Naive thymus-derived CD4-positive, alpha-beta T cell (primary cell): ENCODE measurements around the gene PTPRF. TPM values are rescaled to one million over a fixed set of nuclear protein-coding genes. Genes with fewer than 3 reads are reported as not detected.
"Not testable (repeated sequence)": the region's sequence is repeated elsewhere in the genome, so short reads cannot be mapped to it uniquely, and the experiment has no call there.

Experiments used
- ATAC-seq: fragments of 150-1000 bp; cut with Tn5 transposase; 2 replicates; pipeline ENCODE4 v1.10.0; 2021; ENCODE audit warnings: mild to moderate bottlenecking, moderate library complexity
- CTCF ChIA-PET: fragments of 350-600 bp; sonication (Branson Sonifier 250); formaldehyde crosslinking; loops from one replicate; lab custom pipeline; 2021; ENCODE audit warnings: antibody characterized with exemption; lab: Charles Lee
- POLR2A ChIA-PET: fragments of 350-600 bp; sonication (Branson Sonifier 250); formaldehyde crosslinking; loops from one replicate; lab custom pipeline; 2021; ENCODE audit warnings: antibody characterized with exemption, inconsistent platforms; lab: Charles Lee
- DNase-seq, 9 donors: peaks; one replicate each; pipeline versions ENCODE4 v3.0.0 to v3.0.0-alpha.2; 2020 to 2022; ENCODE audit warnings: mixed read lengths in 1 of 9
- H3K27ac ChIP-seq: one replicate; pipeline ENCODE4 v1.7.0; 2013; ENCODE audit warnings: mild to moderate bottlenecking, low read depth, low read length, moderate library complexity
- H3K27me3 ChIP-seq, 2 donors: one replicate each; pipeline ENCODE4 v1.7.0; 2013; ENCODE audit warnings: low read length in 2 of 2, mild to moderate bottlenecking in 2 of 2, moderate library complexity in 2 of 2; ENCODE audit not compliant: control insufficient read depth in 2 of 2, insufficient read depth in 2 of 2
- H3K36me3 ChIP-seq, 3 experiments: 1 replicate in 2 of 3; 2 replicates in 1 of 3; pipeline ENCODE4 v1.7.0; 2013; ENCODE audit warnings: low read length in 3 of 3, mild to moderate bottlenecking in 3 of 3, moderate library complexity in 1 of 3; ENCODE audit not compliant: insufficient read depth in 3 of 3, control insufficient read depth in 2 of 3
- H3K4me1 ChIP-seq, 2 donors: one replicate each; pipeline ENCODE4 v1.7.0; 2013; ENCODE audit warnings: low read length in 2 of 2, mild to moderate bottlenecking in 2 of 2, moderate library complexity in 1 of 2; ENCODE audit not compliant: control insufficient read depth in 2 of 2, insufficient read depth in 2 of 2
- H3K4me3 ChIP-seq: 2 replicates; pipeline ENCODE4 v1.7.0; 2013; ENCODE audit warnings: mild to moderate bottlenecking, low read length
- H3K9me3 ChIP-seq, 3 experiments: 1 replicate in 2 of 3; 2 replicates in 1 of 3; pipeline ENCODE4 v1.7.0; 2013; ENCODE audit warnings: low read length in 3 of 3; ENCODE audit not compliant: control insufficient read depth in 2 of 3
- H3K27ac Mint-ChIP-seq, 9 donors: one replicate each; pipeline ENCODE4 v1.8.0; 2020 to 2022; ENCODE audit warnings: mixed read lengths in 9 of 9, mild to moderate bottlenecking in 8 of 9, moderate library complexity in 5 of 9, inconsistent platforms in 2 of 9
- H3K27me3 Mint-ChIP-seq, 5 donors: one replicate each; pipeline ENCODE4 v1.8.0; 2021 to 2022; ENCODE audit warnings: mixed read lengths in 5 of 5, mild to moderate bottlenecking in 1 of 5
- H3K36me3 Mint-ChIP-seq, 5 donors: one replicate each; pipeline ENCODE4 v1.8.0; 2020 to 2022; ENCODE audit warnings: mixed read lengths in 5 of 5, mild to moderate bottlenecking in 3 of 5, inconsistent platforms in 1 of 5
- H3K4me1 Mint-ChIP-seq, 7 donors: one replicate each; pipeline ENCODE4 v1.8.0; 2020 to 2022; ENCODE audit warnings: mixed read lengths in 7 of 7, mild to moderate bottlenecking in 3 of 7, inconsistent platforms in 1 of 7
- H3K4me3 Mint-ChIP-seq, 10 donors: one replicate each; pipeline ENCODE4 v1.8.0; 2020 to 2022; ENCODE audit warnings: mild to moderate bottlenecking in 10 of 10, mixed read lengths in 10 of 10, moderate library complexity in 6 of 10, inconsistent platforms in 2 of 10
- H3K9me3 Mint-ChIP-seq, 11 donors: one replicate each; pipeline ENCODE4 v1.8.0; 2020 to 2022; ENCODE audit warnings: mixed read lengths in 11 of 11, mild to moderate bottlenecking in 4 of 11, inconsistent platforms in 1 of 11, moderate library complexity in 1 of 11
- intact Hi-C, 2 donors: fragments of 100-400 bp; cut with micrococcal nuclease; formaldehyde crosslinking; loops; one replicate each; pipeline ENCODE4 v1.15.1; 2023
- polyA plus RNA-seq, 2 donors: library from polyadenylated mRNA; unstranded; fragments of 300-500 nt; fragmentation: Illumina TruSeq; gene quantifications; one replicate each; pipeline ENCODE4 v1.2.3, GENCODE V29; 2021
- total RNA-seq, 6 experiments: library from RNA in 5 of 6; stranded (reverse) in 5 of 6; gene quantifications; 1 replicate in 5 of 6; 2 replicates in 1 of 6; pipeline ENCODE4 v1.2.3 and lab custom pipeline; 2021 to 2026

PTPRF gene
- total and polyA plus RNA-seq, 7 experiments from 2014 or later: 0.49 to 2.3 (median 1.8) TPM; not detected in 4

GRCh38 chr1:43639976-43640794 lies 109.5 kb downstream of the PTPRF start:
- Mint-ChIP-seq H3K36me3 (no peaks in the 10 kb centered on the region), H3K4me3 (no peak overlapping the region), H3K27ac (no peak overlapping the region), H3K9me3 (no peaks in the 10 kb centered on the region), H3K27me3 (peaks cover 0 to 19% (median 2%) of the 10 kb centered on the region in 5 donors), H3K4me1 (no peaks in the 10 kb centered on the region)
- intact Hi-C loops: no loop called here
- Histone ChIP-seq H3K27ac (no peak overlapping the region), H3K9me3 (no peaks in the 10 kb centered on the region), H3K4me1 (no peaks in the 10 kb centered on the region), H3K36me3 (no peaks in the 10 kb centered on the region), H3K27me3 (no peaks in the 10 kb centered on the region), H3K4me3 (no peak overlapping the region)
- POLR2A ChIA-PET: no interaction called here
- ATAC-seq (no peak), DNase-seq (no peak)
- CTCF ChIA-PET: no interaction called here

- Mint-ChIP-seq H3K27me3 (peaks cover 0 to 28% (median 5%) of the 10 kb centered on the region in 5 donors), H3K9me3 (peaks cover 0 to 1% (median 0%) of the 10 kb centered on the region in 11 donors), H3K36me3 (no peaks in the 10 kb centered on the region), H3K4me1 (peaks cover 0 to 7% (median 1%) of the 10 kb centered on the region in 7 donors), H3K27ac (no peak overlapping the region), H3K4me3 (no peak overlapping the region)
- Histone ChIP-seq H3K36me3 (no peaks in the 10 kb centered on the region), H3K9me3 (no peaks in the 10 kb centered on the region), H3K4me1 (peaks cover 0 to 3% of the 10 kb centered on the region in 2 donors), H3K27ac (no peak overlapping the region), H3K4me3 (no peak overlapping the region), H3K27me3 (no peaks in the 10 kb centered on the region)
- intact Hi-C loops: no loop called here
- POLR2A ChIA-PET: no interaction called here
- DNase-seq: no peak
- CTCF ChIA-PET: no interaction called here
- no peak for ATAC-seq
Observed at GRCh38 chr1:43644558-43644957, 113.9 kb downstream of the PTPRF start.

DNA sequence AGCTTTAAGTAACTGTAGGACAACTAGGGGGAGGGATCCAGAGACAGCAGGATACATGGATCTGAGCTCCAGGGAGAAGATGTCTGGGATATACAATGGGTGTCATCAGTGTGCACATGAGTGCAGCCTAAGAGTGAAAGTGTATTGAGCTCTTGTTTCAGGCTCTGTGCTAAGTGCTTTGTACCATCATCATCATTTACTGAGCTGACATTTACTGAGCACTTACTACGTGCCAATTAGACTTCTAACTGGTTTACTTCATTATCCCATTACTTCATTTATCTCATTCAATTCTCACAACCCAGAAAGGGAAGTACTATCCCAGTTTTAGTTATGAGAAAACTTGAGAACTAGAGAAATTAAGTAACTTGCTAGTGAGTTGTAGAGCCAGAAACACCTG lies 114.8 kb downstream of the PTPRF start:
- peaks cover 0 to 27% (median 5%) of the 10 kb centered on the region in 5 donors for H3K27me3 Mint-ChIP-seq
- CTCF ChIA-PET: interaction anchor here (0.6 kb wide), 1 partner anchor 278 kb away, joined by 3 read pairs; no protein-coding TSS in a partner anchor
- H3K9me3 Mint-ChIP-seq: peaks cover 0 to 1% (median 0%) of the 10 kb centered on the region in 11 donors
- intact Hi-C loops: no loop called here
- no peak overlapping the region for H3K4me3 Mint-ChIP-seq
- Histone ChIP-seq H3K27me3 (no peaks in the 10 kb centered on the region), H3K27ac (no peak overlapping the region), H3K9me3 (no peaks in the 10 kb centered on the region), H3K4me3 (no peak overlapping the region), H3K4me1 (peaks cover 0 to 3% of the 10 kb centered on the region in 2 donors), H3K36me3 (peaks cover 0 to 6% (median 0%) of the 10 kb centered on the region in 3 experiments)
- peaks cover 0 to 2% (median 0%) of the 10 kb centered on the region in 5 donors for H3K36me3 Mint-ChIP-seq
- no peak overlapping the region for H3K27ac Mint-ChIP-seq
- POLR2A ChIA-PET: no interaction called here
- H3K4me1 Mint-ChIP-seq: peaks cover under 1 to 11% (median 8%) of the 10 kb centered on the region in 7 donors
- DNase-seq (no peak), ATAC-seq (no peak)

- peaks cover 10 to 16% of the 10 kb centered on the region in 2 donors for H3K4me1 ChIP-seq
- Mint-ChIP-seq H3K27me3 (peaks cover 0 to 24% (median 4%) of the 10 kb centered on the region in 5 donors), H3K4me1 (peaks cover 17 to 28% (median 23%) of the 10 kb centered on the region in 7 donors)
- H3K27ac ChIP-seq, ATAC-seq, CTCF ChIA-PET, H3K4me3 Mint-ChIP-seq, POLR2A ChIA-PET, DNase-seq, H3K27ac Mint-ChIP-seq, H3K27me3 ChIP-seq, H3K9me3 ChIP-seq, intact Hi-C loops, H3K9me3 Mint-ChIP-seq, H3K36me3 Mint-ChIP-seq, H3K36me3 ChIP-seq, H3K4me3 ChIP-seq: not testable (repeated sequence)
Observed at GRCh38 chr1:43647331-43647730, 116.6 kb downstream of the PTPRF start.

GRCh38 chr1:43648221-43648847 lies 117.7 kb downstream of the PTPRF start:
- H3K36me3 Mint-ChIP-seq: peaks cover 0 to 9% (median 4%) of the 10 kb centered on the region in 5 donors
- no peaks in the 10 kb centered on the region for H3K27me3 ChIP-seq

GRCh38 chr1:43648876-43649477 lies 118.3 kb downstream of the PTPRF start:
- CTCF ChIA-PET: interaction anchor here (0.6 to 0.9 kb wide), 2 partner anchors 18 to 387 kb away, joined by 3 to 4 read pairs; no protein-coding TSS in a partner anchor
- peaks cover 0 to 14% (median 4%) of the 10 kb centered on the region in 5 donors for H3K27me3 Mint-ChIP-seq
- peaks cover 0 to 3% (median 0%) of the 10 kb centered on the region in 11 donors for H3K9me3 Mint-ChIP-seq
- H3K27ac ChIP-seq: peak overlapping the region; percentile 86
- peaks cover 27 to 37% (median 33%) of the 10 kb centered on the region in 7 donors for H3K4me1 Mint-ChIP-seq
- H3K27me3 ChIP-seq: no peaks in the 10 kb centered on the region
- intact Hi-C loops: loop anchor here (1.0 to 2.0 kb wide), 2 partner anchors 120 to 194 kb away; no protein-coding TSS in a partner anchor
- H3K36me3 ChIP-seq: peaks cover 0 to 17% (median 0%) of the 10 kb centered on the region in 3 experiments
- peak overlapping the region in 8 of 9 donors; percentile 40 to 98 (median 96) for H3K27ac Mint-ChIP-seq
- peaks cover 3 to 13% (median 7%) of the 10 kb centered on the region in 5 donors for H3K36me3 Mint-ChIP-seq
- ATAC-seq: no peak
- H3K4me3 ChIP-seq: peak overlapping the region; percentile 96
- peak overlapping the region; percentile 93 to 99 (median 96) for H3K4me3 Mint-ChIP-seq
- peaks cover 10 to 16% of the 10 kb centered on the region in 2 donors for H3K4me1 ChIP-seq
- POLR2A ChIA-PET: interaction anchor here (0.6 to 3.0 kb wide), 6 partner anchors 11 to 983 kb away, joined by 3 to 15 read pairs (median 6); partner anchors contain the start of gene ST3GAL3
- peak in 1 of 9 donors; percentile 1 for DNase-seq
- no peaks in the 10 kb centered on the region for H3K9me3 ChIP-seq

More at GRCh38 chr1:43648221-43648847, 117.7 kb downstream of the PTPRF start:
- H3K36me3 ChIP-seq: peaks cover 0 to 11% (median 0%) of the 10 kb centered on the region in 3 experiments
- peaks cover 10 to 16% of the 10 kb centered on the region in 2 donors for H3K4me1 ChIP-seq
- intact Hi-C loops: loop anchor here in 1 of 2 donors (2.0 kb wide), 1 partner anchor 194 kb away; no protein-coding TSS in a partner anchor
- no peak overlapping the region for H3K27ac ChIP-seq
- no peak for ATAC-seq
- no peaks in the 10 kb centered on the region for H3K9me3 ChIP-seq
- peak overlapping the region in 5 of 9 donors; percentile 40 to 98 (median 84) for H3K27ac Mint-ChIP-seq
- no peak for DNase-seq
- H3K4me3 Mint-ChIP-seq: peak overlapping the region; percentile 77 to 99 (median 95)
- peaks cover 0 to 3% (median 0%) of the 10 kb centered on the region in 11 donors for H3K9me3 Mint-ChIP-seq
- CTCF ChIA-PET: no interaction called here
- H3K4me1 Mint-ChIP-seq: peaks cover 21 to 33% (median 29%) of the 10 kb centered on the region in 7 donors
- peaks cover 0 to 14% (median 4%) of the 10 kb centered on the region in 5 donors for H3K27me3 Mint-ChIP-seq
- POLR2A ChIA-PET: no interaction called here
- H3K4me3 ChIP-seq: no peak overlapping the region
